Measurements from ENCODE around the gene PATE3. TPM values are rescaled to one million over a fixed set of nuclear protein-coding genes. Genes with fewer than 3 reads are reported as not detected.

The PATE3 gene
- total RNA-seq, 1 experiment from 2014 or later, result not detected

DNA sequence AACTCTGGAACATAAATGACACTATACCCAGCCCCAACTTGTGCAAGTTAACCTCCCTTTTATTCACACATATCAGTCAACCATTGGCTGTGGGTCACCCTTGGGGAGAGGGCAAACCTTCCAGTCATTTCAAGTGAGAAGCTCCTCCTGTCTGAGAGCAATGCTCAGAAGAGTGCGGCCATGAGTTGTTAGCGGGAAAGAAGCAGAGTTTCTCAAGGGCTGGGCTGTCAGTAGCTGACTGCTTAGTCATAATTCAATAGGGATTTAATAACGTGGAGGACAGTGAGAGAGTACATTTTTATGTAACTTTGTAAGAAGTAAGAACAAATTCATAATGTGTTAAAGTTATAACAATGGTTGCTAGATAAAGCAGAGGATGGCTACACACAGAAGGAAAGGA lies 14.4 kb upstream of the PATE3 start:
- no peak overlapping the region for H3K4me3 ChIP-seq (ENCODE audit: low read depth in 2 of 2, low read length in 2 of 2)
- no peaks in the 10 kb centered on the region for H3K4me1 ChIP-seq (ENCODE audit: control insufficient read depth, insufficient read depth, low read length)
- no TSS peak for BruUV-seq (replicated peaks)
- TF ChIP-seq TCF7L2 (IDR thresholded peaks at IDR 0.05; ENCODE audit: low read depth, low read length) (no peak), SIN3A (IDR thresholded peaks at IDR 0.05; ENCODE audit: borderline replicate concordance, insufficient read depth, low read depth, low read length) (no peak), POLR2AphosphoS5 (IDR thresholded peaks at IDR 0.05; ENCODE audit: low read depth, low read length) (no peak)
- TF ChIP-seq, protein P1, sequence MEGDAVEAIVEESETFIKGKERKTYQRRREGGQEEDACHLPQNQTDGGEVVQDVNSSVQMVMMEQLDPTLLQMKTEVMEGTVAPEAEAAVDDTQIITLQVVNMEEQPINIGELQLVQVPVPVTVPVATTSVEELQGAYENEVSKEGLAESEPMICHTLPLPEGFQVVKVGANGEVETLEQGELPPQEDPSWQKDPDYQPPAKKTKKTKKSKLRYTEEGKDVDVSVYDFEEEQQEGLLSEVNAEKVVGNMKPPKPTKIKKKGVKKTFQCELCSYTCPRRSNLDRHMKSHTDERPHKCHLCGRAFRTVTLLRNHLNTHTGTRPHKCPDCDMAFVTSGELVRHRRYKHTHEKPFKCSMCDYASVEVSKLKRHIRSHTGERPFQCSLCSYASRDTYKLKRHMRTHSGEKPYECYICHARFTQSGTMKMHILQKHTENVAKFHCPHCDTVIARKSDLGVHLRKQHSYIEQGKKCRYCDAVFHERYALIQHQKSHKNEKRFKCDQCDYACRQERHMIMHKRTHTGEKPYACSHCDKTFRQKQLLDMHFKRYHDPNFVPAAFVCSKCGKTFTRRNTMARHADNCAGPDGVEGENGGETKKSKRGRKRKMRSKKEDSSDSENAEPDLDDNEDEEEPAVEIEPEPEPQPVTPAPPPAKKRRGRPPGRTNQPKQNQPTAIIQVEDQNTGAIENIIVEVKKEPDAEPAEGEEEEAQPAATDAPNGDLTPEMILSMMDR (IDR thresholded peaks at IDR 0.05), result no peak
- TF ChIP-seq, protein P2, sequence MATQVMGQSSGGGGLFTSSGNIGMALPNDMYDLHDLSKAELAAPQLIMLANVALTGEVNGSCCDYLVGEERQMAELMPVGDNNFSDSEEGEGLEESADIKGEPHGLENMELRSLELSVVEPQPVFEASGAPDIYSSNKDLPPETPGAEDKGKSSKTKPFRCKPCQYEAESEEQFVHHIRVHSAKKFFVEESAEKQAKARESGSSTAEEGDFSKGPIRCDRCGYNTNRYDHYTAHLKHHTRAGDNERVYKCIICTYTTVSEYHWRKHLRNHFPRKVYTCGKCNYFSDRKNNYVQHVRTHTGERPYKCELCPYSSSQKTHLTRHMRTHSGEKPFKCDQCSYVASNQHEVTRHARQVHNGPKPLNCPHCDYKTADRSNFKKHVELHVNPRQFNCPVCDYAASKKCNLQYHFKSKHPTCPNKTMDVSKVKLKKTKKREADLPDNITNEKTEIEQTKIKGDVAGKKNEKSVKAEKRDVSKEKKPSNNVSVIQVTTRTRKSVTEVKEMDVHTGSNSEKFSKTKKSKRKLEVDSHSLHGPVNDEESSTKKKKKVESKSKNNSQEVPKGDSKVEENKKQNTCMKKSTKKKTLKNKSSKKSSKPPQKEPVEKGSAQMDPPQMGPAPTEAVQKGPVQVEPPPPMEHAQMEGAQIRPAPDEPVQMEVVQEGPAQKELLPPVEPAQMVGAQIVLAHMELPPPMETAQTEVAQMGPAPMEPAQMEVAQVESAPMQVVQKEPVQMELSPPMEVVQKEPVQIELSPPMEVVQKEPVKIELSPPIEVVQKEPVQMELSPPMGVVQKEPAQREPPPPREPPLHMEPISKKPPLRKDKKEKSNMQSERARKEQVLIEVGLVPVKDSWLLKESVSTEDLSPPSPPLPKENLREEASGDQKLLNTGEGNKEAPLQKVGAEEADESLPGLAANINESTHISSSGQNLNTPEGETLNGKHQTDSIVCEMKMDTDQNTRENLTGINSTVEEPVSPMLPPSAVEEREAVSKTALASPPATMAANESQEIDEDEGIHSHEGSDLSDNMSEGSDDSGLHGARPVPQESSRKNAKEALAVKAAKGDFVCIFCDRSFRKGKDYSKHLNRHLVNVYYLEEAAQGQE (IDR thresholded peaks at IDR 0.05; ENCODE audit: insufficient read depth in 1 of 2, low read depth in 2 of 2, low read length in 1 of 2), result no peak
- H3K27ac ChIP-seq (ENCODE audit: low read length), result no peak overlapping the region
- ATAC-seq (no peak), DNase-seq (ENCODE audit: low read depth, low spot score) (no peak)
- POLR2A ChIA-PET, result no interaction called here
- 0 out of 2 replicates have a peak, but pooled peaks cover under 1% of the 10 kb centered on the region for H3K27me3 ChIP-seq (ENCODE audit: control insufficient read depth, insufficient read depth, low read length)
- in situ Hi-C loops (cut with HindIII; ENCODE audit: low pct_unique_long_range_greater_than_20kb, low sequenced_read_pairs), result no loop called here
- H3K9me3 ChIP-seq (ENCODE audit: control insufficient read depth, insufficient read depth, low read depth, low read length), result no peaks in the 10 kb centered on the region
- intact Hi-C loops (cut with micrococcal nuclease; ENCODE audit: unreplicated experiment), result no loop called here
- CTCF ChIA-PET, result no interaction called here
- no peaks in the 10 kb centered on the region for H3K36me3 ChIP-seq (ENCODE audit: control insufficient read depth, insufficient read depth, low read length)

DNA sequence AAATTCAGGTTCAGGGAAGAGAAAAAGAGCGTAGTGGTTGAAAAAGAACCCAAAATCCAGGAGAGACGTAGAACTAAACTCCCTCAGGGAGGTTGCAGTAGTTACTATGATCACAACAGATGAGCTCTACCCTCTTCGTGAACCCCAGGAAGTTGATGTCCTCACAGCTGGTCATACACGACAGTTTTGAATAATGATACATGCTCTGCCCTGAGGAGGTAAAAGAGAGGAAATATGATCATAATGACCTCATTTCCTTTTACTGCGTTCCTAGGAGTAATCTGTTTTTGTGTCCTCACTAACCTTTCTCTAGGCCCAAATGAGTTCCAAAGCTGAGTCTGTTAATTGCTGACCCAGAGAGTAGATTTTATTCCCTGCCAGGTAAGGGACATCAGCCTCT lies 10.6 kb upstream of the PATE3 start:
- no peaks in the 10 kb centered on the region for H3K4me1 ChIP-seq (ENCODE audit: control insufficient read depth, insufficient read depth, low read length)
- CTCF ChIA-PET, result no interaction called here
- H3K27ac ChIP-seq (ENCODE audit: low read length), result no peak overlapping the region
- TF ChIP-seq SIN3A (IDR thresholded peaks at IDR 0.05; ENCODE audit: borderline replicate concordance, insufficient read depth, low read depth, low read length) (no peak), POLR2AphosphoS5 (IDR thresholded peaks at IDR 0.05; ENCODE audit: low read depth, low read length) (no peak), TCF7L2 (IDR thresholded peaks at IDR 0.05; ENCODE audit: low read depth, low read length) (no peak)
- TF ChIP-seq, protein P2 (IDR thresholded peaks at IDR 0.05; ENCODE audit: insufficient read depth in 1 of 2, low read depth in 2 of 2, low read length in 1 of 2), result no peak
- TF ChIP-seq, protein P1 (IDR thresholded peaks at IDR 0.05), result no peak
- ATAC-seq (no peak), DNase-seq (ENCODE audit: low read depth, low spot score) (no peak)
- no peaks in the 10 kb centered on the region for H3K27me3 ChIP-seq (ENCODE audit: control insufficient read depth, insufficient read depth, low read length)
- no peaks in the 10 kb centered on the region for H3K36me3 ChIP-seq (ENCODE audit: control insufficient read depth, insufficient read depth, low read length)
- POLR2A ChIA-PET, result no interaction called here
- no peak overlapping the region for H3K4me3 ChIP-seq (ENCODE audit: low read depth in 2 of 2, low read length in 2 of 2)
- in situ Hi-C loops (cut with HindIII; ENCODE audit: low pct_unique_long_range_greater_than_20kb, low sequenced_read_pairs), result no loop called here
- BruUV-seq (replicated peaks), result no TSS peak
- H3K9me3 ChIP-seq (ENCODE audit: control insufficient read depth, insufficient read depth, low read depth, low read length), result no peaks in the 10 kb centered on the region
- intact Hi-C loops (cut with micrococcal nuclease; ENCODE audit: unreplicated experiment), result no loop called here

Measured in Panc1 (cell line).